K562 (cell line): Measurements from ENCODE around the gene KCNQ5. TPM values are rescaled to one million over a fixed set of nuclear protein-coding genes. Genes with fewer than 3 reads are reported as not detected.

ENCODE experiments used
- ATAC-seq: fragments of 200-7000 bp; cut with Tn5 transposase; 3 replicates; pipeline ENCODE4 v1.9.1; 2020; ENCODE audit warnings: moderate library complexity
- BruUV-seq: library from RNA; stranded (reverse); fragments of 400-500 nt; replicated peaks from 2 replicates; lab custom pipeline; 2021; lab: Mats Ljungman, UMichigan
- CTCF ChIA-PET: fragments of 300-600 bp; formaldehyde crosslinking; extraction: SDS; loops from one replicate; lab custom pipeline; 2021; ENCODE audit warnings: low intra/inter-chr PET ratio; lab: Yijun Ruan, JAX
- POLR2A ChIA-PET: fragments of 300-600, 350-650 bp; sonication (Branson Sonifier 250); formaldehyde crosslinking; extraction: SDS; loops from one replicate; lab custom pipeline; 2021; ENCODE audit warnings: antibody characterized with exemption, inconsistent platforms; lab: Yijun Ruan, JAX
- DNase-seq, 4 experiments: peaks; one replicate each; pipeline versions ENCODE4 v3.0.0 to v3.0.0-alpha.2; 2011 to 2018; ENCODE audit warnings: low spot score in 3 of 4, mixed read lengths in 3 of 4; ENCODE audit errors: extremely low read depth in 1 of 4
- FAIRE-seq: peaks from 2 replicates; lab custom pipeline; 2011; peaks lifted over from hg19 to GRCh38; lab: Jason Lieb, UNC
- H2AFZ ChIP-seq: 2 replicates; pipeline ENCODE4 v1.6.0; 2011; ENCODE audit warnings: low read depth, low read length, control low read depth, inconsistent platforms
- H3K27ac ChIP-seq: fragments of 200-600 bp; 3 replicates; pipeline ENCODE4 v1.8.0; 2011; ENCODE audit warnings: low read depth, mild to moderate bottlenecking, control low read depth, inconsistent platforms, low read length, moderate library complexity, mixed read lengths; ENCODE audit errors: extremely low read depth
- H3K27me3 ChIP-seq, 2 experiments: fragments of 300-600 bp in 1 of 2; 2 replicates in 1 of 2; 3 replicates in 1 of 2; pipeline versions ENCODE4 v1.6.0 to v1.8.0; 2011; ENCODE audit warnings: inconsistent platforms in 2 of 2, low read length in 2 of 2, mild to moderate bottlenecking in 1 of 2, mixed read lengths in 1 of 2, moderate library complexity in 1 of 2; ENCODE audit not compliant: control insufficient read depth in 2 of 2, insufficient read depth in 2 of 2
- H3K36me3 ChIP-seq: fragments of 300-600 bp; 3 replicates; pipeline ENCODE4 v1.8.0; 2011; ENCODE audit warnings: mild to moderate bottlenecking, low read length, inconsistent platforms; ENCODE audit not compliant: control insufficient read depth, insufficient read depth
- H3K4me1 ChIP-seq, 2 experiments: fragments of 200-600 bp in 1 of 2; replicated peaks in 1 of 2; 2 replicates in 1 of 2; 3 replicates in 1 of 2; pipeline versions ENCODE4 v1.5.1 to v1.8.0; 2011; ENCODE audit warnings: inconsistent platforms in 2 of 2, low read length in 2 of 2, mild to moderate bottlenecking in 1 of 2, mixed read lengths in 1 of 2, moderate library complexity in 1 of 2; ENCODE audit not compliant: control insufficient read depth in 2 of 2, insufficient read depth in 2 of 2
- H3K4me2 ChIP-seq: 2 replicates; pipeline ENCODE4 v1.6.1; 2011; ENCODE audit warnings: low read length, control low read depth, inconsistent platforms, mixed read lengths; ENCODE audit not compliant: insufficient read depth
- H3K4me3 ChIP-seq: fragments of 200-600 bp; sonication (generic), shearing (Covaris generic); 2 replicates; pipeline ENCODE4 v1.5.1; 2016; ENCODE audit warnings: control low read depth, inconsistent platforms
- H3K79me2 ChIP-seq: fragments of 200-600 bp; 3 replicates; pipeline ENCODE4 v1.8.0; 2011; ENCODE audit warnings: low read length, inconsistent platforms; ENCODE audit not compliant: control insufficient read depth, insufficient read depth
- H3K9ac ChIP-seq, 2 experiments: 2 replicates each; pipeline versions ENCODE4 v1.6.0 to v1.6.1; 2011; ENCODE audit warnings: low read depth in 2 of 2, low read length in 2 of 2, control low read depth in 1 of 2, inconsistent platforms in 1 of 2, mild to moderate bottlenecking in 1 of 2, mixed read lengths in 1 of 2; ENCODE audit not compliant: insufficient read depth in 1 of 2
- H3K9me1 ChIP-seq: one replicate; pipeline ENCODE4 v1.6.0; 2011; ENCODE audit warnings: inconsistent platforms, mild to moderate bottlenecking, low read length, moderate library complexity; ENCODE audit not compliant: control insufficient read depth, insufficient read depth
- H3K9me3 ChIP-seq: replicated peaks from 2 replicates; pipeline ENCODE4 v1.5.1; 2011; ENCODE audit warnings: low read depth, low read length, inconsistent platforms; ENCODE audit not compliant: control insufficient read depth, insufficient read depth
- H4K20me1 ChIP-seq: replicated peaks from 2 replicates; pipeline ENCODE4 v1.6.1; 2011; ENCODE audit warnings: low read length, inconsistent platforms, mixed read lengths; ENCODE audit not compliant: control insufficient read depth, insufficient read depth
- ATF4 ChIP-seq: fragments of 450-650 bp; formaldehyde crosslinking; IDR thresholded peaks from 2 replicates; pipeline ENCODE4 v1.4.0; 2022; ENCODE audit warnings: mild to moderate bottlenecking, moderate library complexity
- BRCA1 ChIP-seq, 2 experiments: fragments of 450-650 bp in 1 of 2; sonication (generic) in 1 of 2; formaldehyde crosslinking in 1 of 2; IDR thresholded peaks; 2 replicates each; pipeline versions ENCODE4 v1.5.0 to v1.6.1; 2017 to 2020; ENCODE audit warnings: mild to moderate bottlenecking in 1 of 2, missing genetic modification reagents in 1 of 2
- ETV6 ChIP-seq, 3 experiments: fragments of 150-350 bp in 1 of 3; sonication (generic) in 1 of 3; formaldehyde crosslinking in 1 of 3; IDR thresholded peaks; 2 replicates each; pipeline versions ENCODE4 v1.6.1 to v1.8.0; 2014 to 2022; ENCODE audit warnings: borderline replicate concordance in 2 of 3, low read depth in 2 of 3, antibody characterized with exemption in 1 of 3, low read length in 1 of 3, mild to moderate bottlenecking in 1 of 3, missing genetic modification reagents in 1 of 3
- GTF2A2 ChIP-seq: IDR thresholded peaks from 2 replicates; pipeline ENCODE4 v1.6.1; 2016; ENCODE audit warnings: mild to moderate bottlenecking, missing genetic modification characterization, missing compliant biosample characterization
- HBP1 ChIP-seq: fragments of 450-650 bp; formaldehyde crosslinking; IDR thresholded peaks from 2 replicates; pipeline ENCODE4 v1.4.0; 2022; ENCODE audit warnings: missing genetic modification characterization
- JUNB ChIP-seq: fragments of 450-650 bp; formaldehyde crosslinking; conservative IDR thresholded peaks from 2 replicates; pipeline ENCODE4 v1.4.0; 2020; ENCODE audit warnings: mild to moderate bottlenecking
- KDM1A ChIP-seq, 2 experiments: fragments of 450-650 bp; IDR thresholded peaks; 2 replicates each; pipeline ENCODE4 v1.6.1; 2016; ENCODE audit warnings: mild to moderate bottlenecking in 2 of 2
- KLF10 ChIP-seq: fragments of 250-450 bp; sonication (Bioruptor Pico); IDR thresholded peaks from 2 replicates; pipeline ENCODE4 v1.6.1; 2021; ENCODE audit warnings: matching md5 sums
- MAX ChIP-seq: sonication (generic); formaldehyde crosslinking; IDR thresholded peaks from 2 replicates; pipeline ENCODE4 v1.9.0; 2022; ENCODE audit warnings: mild to moderate bottlenecking, missing genetic modification reagents
- MEF2A ChIP-seq: IDR thresholded peaks from 2 replicates; pipeline ENCODE4 v1.6.1; 2011; ENCODE audit warnings: low read depth, mild to moderate bottlenecking, low read length, moderate library complexity; ENCODE audit not compliant: control insufficient read depth
- MXD1 ChIP-seq: fragments of 250-450 bp; sonication (Bioruptor Pico); IDR thresholded peaks from 2 replicates; pipeline ENCODE4 v1.8.0; 2021; ENCODE audit warnings: borderline replicate concordance, mild to moderate bottlenecking, moderate library complexity; ENCODE audit not compliant: poor library complexity, severe bottlenecking
- NFIX ChIP-seq: fragments of 250-450 bp; sonication (Bioruptor Pico); IDR thresholded peaks from 2 replicates; pipeline ENCODE4 v1.4.0; 2020; ENCODE audit warnings: low read depth, mild to moderate bottlenecking, moderate library complexity
- OTX1 ChIP-seq: fragments of 450-650 bp; formaldehyde crosslinking; IDR thresholded peaks from 2 replicates; pipeline ENCODE4 v1.4.0; 2022; ENCODE audit warnings: mild to moderate bottlenecking
- PRMT5 ChIP-seq: sonication (generic); formaldehyde crosslinking; IDR thresholded peaks from 2 replicates; pipeline ENCODE4 v1.5.0; 2020; ENCODE audit warnings: missing genetic modification reagents
- TFE3 ChIP-seq: fragments of 450-650 bp; formaldehyde crosslinking; IDR thresholded peaks from 2 replicates; pipeline ENCODE4 v1.4.0; 2020; ENCODE audit warnings: mild to moderate bottlenecking, mixed read lengths
- TRIM28 ChIP-seq: fragments of 450-650 bp; IDR thresholded peaks from 2 replicates; pipeline ENCODE4 v1.6.1; 2017
- ZNF146 ChIP-seq: IDR thresholded peaks from one replicate; pipeline ENCODE4 v1.6.1; 2018; ENCODE audit warnings: missing compliant biosample characterization; ENCODE audit not compliant: unreplicated experiment
- WGBS: fragments of 100-300 bp; shearing (Covaris generic); methylation state at CpG from one replicate; pipeline ENCODE4 v1.1.6; 2016; ENCODE audit warnings: low coverage, mixed read lengths; ENCODE audit not compliant: insufficient coverage; ENCODE audit errors: missing lambda C conversion rate; 5-methylcytosine and 5-hydroxymethylcytosine counted together
- in situ Hi-C: fragments of 300-500 bp; cut with MboI; formaldehyde crosslinking; loops from 4 replicates; pipeline ENCODE4 v1.15.0; 2018; ENCODE audit warnings: inconsistent platforms, mixed read lengths
- intact Hi-C: fragments of 100-400 bp; cut with micrococcal nuclease; formaldehyde crosslinking; loops from 2 replicates; pipeline ENCODE4 v1.14.2; 2022
- polyA plus RNA-seq, 8 experiments: library from polyadenylated mRNA; depleted of rRNA in 4 of 8; stranded (reverse) in 5 of 8; unstranded in 3 of 8; fragments of >200 nt; fragmentation: Nextera tagmentation in 2 of 8; fragmentation: Illumina TruSeq in 1 of 8; extraction: Ambion mirVana in 2 of 8; extraction: Trizol in 1 of 8; gene quantifications; 2 replicates each; pipeline versions ENCODE4 v1.2.1 to v1.2.3, GENCODE V29; 2011 to 2014; ENCODE audit warnings: inconsistent platforms in 1 of 8, missing spikeins in 1 of 8
- total RNA-seq, 7 experiments: library from RNA; depleted of rRNA in 6 of 7; stranded (reverse); fragments of >200 nt in 6 of 7; fragmentation: Illumina TruSeq in 2 of 7; extraction: Trizol in 2 of 7; gene quantifications; 2 replicates each; pipeline versions ENCODE4 v1.2.1 to v1.2.3, GENCODE V29; 2011 to 2021; ENCODE audit warnings: low replicate concordance in 1 of 7

Gene KCNQ5
- total and polyA plus RNA-seq, 9 of the 15 experiments (the other 6 are each of a cell fraction or from before 2014, with no cell fraction given) = 0.31 to 5.9 (median 2.6) TPM

DNA sequence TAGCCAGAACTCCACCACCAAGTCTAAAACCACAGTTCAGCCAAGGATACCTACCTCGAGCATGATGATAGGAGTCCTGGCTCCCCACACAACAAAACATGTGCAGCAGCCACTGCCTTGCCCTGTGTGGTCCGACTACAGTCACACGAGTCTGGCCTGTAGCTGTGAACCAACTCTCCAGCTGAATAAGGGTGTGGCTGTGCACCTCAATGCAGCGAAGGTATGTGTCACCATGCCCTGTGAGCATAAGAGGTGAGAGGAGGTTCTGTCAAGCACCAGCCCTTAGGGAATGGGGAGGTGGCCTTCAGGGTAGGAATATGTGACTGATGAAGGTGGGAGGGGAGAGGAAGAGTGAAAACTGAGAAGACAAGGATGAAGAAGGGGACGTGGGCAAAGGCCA lies 620.1 kb downstream of the KCNQ5 start:
- TF ChIP-seq KLF10 (CRISPR knock-in tag) (no peak), HBP1 (CRISPR knock-in tag) (no peak), ZNF146 (CRISPR knock-in tag) (no peak), MXD1 (CRISPR knock-in tag) (no peak), JUNB (no peak), ETV6 (IDR thresholded peaks at IDR 0.05; ENCODE audit: borderline replicate concordance in 1 of 2, low read depth in 2 of 2, low read length in 1 of 2) (no peak), ETV6 (CRISPR knock-in tag; IDR thresholded peaks at IDR 0.05; ENCODE audit: borderline replicate concordance) (no peak), ATF4 (CRISPR knock-in tag) (no peak), BRCA1 (IDR thresholded peaks at IDR 0.05) (no peak), BRCA1 (CRISPR knock-in tag; IDR thresholded peaks at IDR 0.05) (no peak), OTX1 (no peak), TRIM28 (no peak), MEF2A (no peak), TFE3 (CRISPR knock-in tag) (no peak), GTF2A2 (tag) (no peak), NFIX (CRISPR knock-in tag) (no peak), PRMT5 (CRISPR knock-in tag) (no peak), MAX (CRISPR knock-in tag) (no peak), KDM1A (IDR thresholded peaks at IDR 0.05) (no peak)
- 0% methylated on average over 5 of the region's 5 CpGs for WGBS
- ChIA-PET POLR2A (no interaction called here), CTCF (no interaction called here)
- intact Hi-C loops = no loop called here
- peaks cover 18 to 19% of the 10 kb centered on the region in 2 experiments; a peak in 4 of 5 replicates for H3K27me3 ChIP-seq
- FAIRE-seq (no peak), ATAC-seq (no peak; the same call in 2 of the 3 replicates), DNase-seq (no peak)
- no peaks in the 10 kb centered on the region for H4K20me1 ChIP-seq
- H3K79me2 ChIP-seq = no peaks in the 10 kb centered on the region
- BruUV-seq = no TSS peak
- no peaks in the 10 kb centered on the region for H3K9me1 ChIP-seq
- H2AFZ ChIP-seq = no peak overlapping the region
- no peaks in the 10 kb centered on the region for H3K9me3 ChIP-seq
- H3K36me3 ChIP-seq = no peaks in the 10 kb centered on the region
- no peaks in the 10 kb centered on the region for H3K4me1 ChIP-seq
- H3K9ac ChIP-seq = no peak overlapping the region
- no peak overlapping the region for H3K27ac ChIP-seq
- H3K4me2 ChIP-seq = no peak overlapping the region
- in situ Hi-C loops = no loop called here
- no peak overlapping the region for H3K4me3 ChIP-seq
